ENCODE data around the gene AFF1. TPM values are rescaled to one million over a fixed set of nuclear protein-coding genes. Genes with fewer than 3 reads are reported as not detected.
A peak's percentile ranks its signal among the peaks of the same experiment; 100 is the strongest.

AFF1 gene
- total and polyA plus RNA-seq, 2 experiments from 2014 or later: 31.9 to 38.7 TPM

DNA sequence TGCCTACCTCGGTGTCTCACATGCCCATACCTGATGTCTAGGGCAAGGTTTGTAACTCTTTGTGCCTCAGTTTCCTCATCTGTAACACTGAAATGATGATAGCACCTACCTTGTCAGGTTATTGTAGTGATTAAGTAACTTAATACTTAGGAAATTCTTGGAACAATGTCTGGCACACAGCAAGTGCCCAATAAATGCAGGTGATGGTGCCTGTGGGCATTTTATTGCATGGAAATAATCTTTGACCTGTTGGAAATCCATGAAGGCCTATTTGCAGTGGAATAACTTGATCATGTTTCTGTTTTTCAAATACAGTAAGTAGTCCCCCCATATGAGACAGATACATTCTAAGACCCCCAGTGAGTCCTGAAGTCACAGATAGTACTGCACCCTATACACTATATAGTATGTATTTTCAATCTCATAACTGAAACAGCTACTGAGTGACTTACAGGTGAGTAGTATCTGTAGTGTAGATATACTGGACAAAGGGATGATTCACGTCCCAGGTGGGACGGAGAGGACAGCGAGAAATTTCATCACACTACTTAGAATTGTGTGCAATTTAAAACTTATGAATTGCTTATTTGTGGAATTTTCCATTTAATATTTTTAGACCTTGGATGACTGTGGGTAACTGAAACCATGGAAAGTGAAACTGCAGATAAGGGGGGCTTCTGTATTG is 42.1 kb downstream of the AFF1 start:
- peak overlapping the region; percentile 77 for H3K27ac ChIP-seq
- WGBS (ENCODE audit: low lambda C conversion rate, missing lambda C conversion rate): 74% methylated on average over 4 of the region's 4 CpGs
- H3K79me2 ChIP-seq: peaks cover 61% of the 10 kb centered on the region
- H4K20me1 ChIP-seq (ENCODE audit: insufficient read depth, poor library complexity, severe bottlenecking): no peaks in the 10 kb centered on the region
- no peaks in the 10 kb centered on the region for H3K36me3 ChIP-seq (replicated peaks; ENCODE audit: insufficient read depth, low read depth)
- H3K4me2 ChIP-seq: peak overlapping the region; percentile 43
- no peaks in the 10 kb centered on the region for H3K27me3 ChIP-seq
- no peaks in the 10 kb centered on the region for H3K9me2 ChIP-seq (replicated peaks; ENCODE audit: insufficient read depth)
- no peak overlapping the region for H3K4me3 ChIP-seq
- H3K4me1 ChIP-seq (ENCODE audit: insufficient read depth): peaks cover 19% of the 10 kb centered on the region
- no peaks in the 10 kb centered on the region for H3K9me3 ChIP-seq (ENCODE audit: low read depth)
- no peak for DNase-seq (ENCODE audit: low spot score)
- no peak for TF ChIP-seq EZH2phosphoT487 (IDR thresholded peaks at IDR 0.05; ENCODE audit: low read depth, severe bottlenecking, unreplicated experiment)
- TF ChIP-seq CTCF (IDR thresholded peaks at IDR 0.05; ENCODE audit: poor library complexity): no peak
- TF ChIP-seq EZH2 (IDR thresholded peaks at IDR 0.05; ENCODE audit: borderline replicate concordance): no peak
- no peak overlapping the region for H2AFZ ChIP-seq

DNA sequence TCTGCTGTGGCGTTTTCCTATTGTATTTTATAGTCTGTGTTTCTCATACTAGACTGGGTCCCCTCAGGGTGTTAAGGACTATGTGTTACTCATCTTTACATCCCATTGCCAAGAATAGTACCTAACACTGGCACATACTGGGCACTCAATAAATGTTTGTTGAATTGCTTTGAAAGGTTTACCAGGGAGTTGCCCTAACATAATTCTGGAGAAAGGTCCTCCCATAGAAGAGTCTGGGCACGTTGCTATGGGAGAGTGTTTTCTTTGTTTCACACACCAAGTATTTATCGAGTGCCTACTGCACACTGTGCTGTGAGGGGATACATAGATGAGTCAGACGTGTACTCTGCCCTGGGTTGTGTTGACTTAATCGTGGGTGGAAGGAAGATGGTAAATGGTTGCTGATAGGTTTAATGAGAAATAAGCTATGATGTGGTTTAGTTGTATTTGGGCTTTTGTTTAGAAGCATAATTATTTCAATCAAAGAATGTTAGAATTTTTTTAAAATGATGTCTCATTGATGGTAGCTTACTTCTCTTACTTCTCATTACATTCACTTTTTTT is 42.9 kb downstream of the AFF1 start:
- H3K4me2 ChIP-seq: peak overlapping the region; percentile 43
- no peaks in the 10 kb centered on the region for H3K9me2 ChIP-seq (replicated peaks; ENCODE audit: insufficient read depth)
- no peaks in the 10 kb centered on the region for H3K36me3 ChIP-seq (replicated peaks; ENCODE audit: insufficient read depth, low read depth)
- DNase-seq (ENCODE audit: low spot score): peak; percentile 72
- H3K79me2 ChIP-seq: peaks cover 57% of the 10 kb centered on the region
- TF ChIP-seq EZH2 (IDR thresholded peaks at IDR 0.05; ENCODE audit: borderline replicate concordance) (no peak), CTCF (IDR thresholded peaks at IDR 0.05; ENCODE audit: poor library complexity) (no peak), EZH2phosphoT487 (IDR thresholded peaks at IDR 0.05; ENCODE audit: low read depth, severe bottlenecking, unreplicated experiment) (no peak)
- peaks cover 15% of the 10 kb centered on the region for H3K4me1 ChIP-seq (ENCODE audit: insufficient read depth)
- H3K27me3 ChIP-seq: no peaks in the 10 kb centered on the region
- H3K4me3 ChIP-seq: no peak overlapping the region
- H3K27ac ChIP-seq: peak overlapping the region; percentile 77
- 55% methylated on average over 5 of the region's 5 CpGs for WGBS (ENCODE audit: low lambda C conversion rate, missing lambda C conversion rate)
- H2AFZ ChIP-seq: no peak overlapping the region
- no peaks in the 10 kb centered on the region for H4K20me1 ChIP-seq (ENCODE audit: insufficient read depth, poor library complexity, severe bottlenecking)
- H3K9me3 ChIP-seq (ENCODE audit: low read depth): no peaks in the 10 kb centered on the region

GRCh38 chr4:86978709-86979108 is 43.9 kb downstream of the AFF1 start:
- Histone ChIP-seq H3K4me2 (no peak overlapping the region), H3K36me3 (replicated peaks; ENCODE audit: insufficient read depth, low read depth) (no peaks in the 10 kb centered on the region), H3K27ac (peak overlapping the region; percentile 77), H3K9me3 (ENCODE audit: low read depth) (no peaks in the 10 kb centered on the region), H2AFZ (no peak overlapping the region), H3K79me2 (peaks cover 64% of the 10 kb centered on the region), H4K20me1 (ENCODE audit: insufficient read depth, poor library complexity, severe bottlenecking) (no peaks in the 10 kb centered on the region), H3K4me1 (ENCODE audit: insufficient read depth) (peaks cover 7% of the 10 kb centered on the region), H3K4me3 (no peak overlapping the region), H3K27me3 (no peaks in the 10 kb centered on the region), H3K9me2 (replicated peaks; ENCODE audit: insufficient read depth) (no peaks in the 10 kb centered on the region)
- 44% methylated on average over 2 of the region's 2 CpGs for WGBS (ENCODE audit: low lambda C conversion rate, missing lambda C conversion rate)
- no peak for DNase-seq (ENCODE audit: low spot score)
- TF ChIP-seq CTCF (IDR thresholded peaks at IDR 0.05; ENCODE audit: poor library complexity): no peak
- TF ChIP-seq EZH2 (IDR thresholded peaks at IDR 0.05; ENCODE audit: borderline replicate concordance): no peak
- TF ChIP-seq EZH2phosphoT487 (IDR thresholded peaks at IDR 0.05; ENCODE audit: low read depth, severe bottlenecking, unreplicated experiment): no peak
